ENCODE results near the gene FGF1. TPM values are rescaled to one million over a fixed set of nuclear protein-coding genes. Genes with fewer than 3 reads are reported as not detected.

The FGF1 gene
- not detected for total RNA-seq

- no peaks in the 10 kb centered on the region for H3K36me3 Mint-ChIP-seq (ENCODE audit: insufficient read depth)
Observed at GRCh38 chr5:142685418-142686209, at the start of gene FGF1. Gene FGF1, minus strand, starts transcription at chr5:142686090. Its CDS starts 71,963 bp downstream, at chr5:142614127.

GRCh38 chr5:142727735-142728047, 41.8 kb upstream of the FGF1 start:
- H3K9me3 Mint-ChIP-seq: no peaks in the 10 kb centered on the region
- H3K4me3 Mint-ChIP-seq: no peak overlapping the region
- ATAC-seq: no peak
- no peaks in the 10 kb centered on the region for H3K4me1 Mint-ChIP-seq (ENCODE audit: low read depth)
- no peaks in the 10 kb centered on the region for H3K36me3 Mint-ChIP-seq (ENCODE audit: insufficient read depth)
- DNase-seq: no peak
- no peaks in the 10 kb centered on the region for H3K27me3 Mint-ChIP-seq (ENCODE audit: low read depth)

More at GRCh38 chr5:142685418-142686209, at the start of gene FGF1:
- H3K27me3 Mint-ChIP-seq (ENCODE audit: low read depth): peaks cover 2% of the 10 kb centered on the region
- ATAC-seq: no peak
- no peaks in the 10 kb centered on the region for H3K9me3 Mint-ChIP-seq
- H3K4me3 Mint-ChIP-seq: no peak within 1 kb of the TSS
- no peaks in the 10 kb centered on the region for H3K4me1 Mint-ChIP-seq (ENCODE audit: low read depth)
- DNase-seq: no peak

GRCh38 chr5:142726188-142726731, 40.4 kb upstream of the FGF1 start:
- no peaks in the 10 kb centered on the region for H3K9me3 Mint-ChIP-seq
- DNase-seq: no peak
- ATAC-seq: no peak
- no peaks in the 10 kb centered on the region for H3K36me3 Mint-ChIP-seq (ENCODE audit: insufficient read depth)
- no peak overlapping the region for H3K4me3 Mint-ChIP-seq
- H3K27me3 Mint-ChIP-seq (ENCODE audit: low read depth): no peaks in the 10 kb centered on the region
- no peaks in the 10 kb centered on the region for H3K4me1 Mint-ChIP-seq (ENCODE audit: low read depth)

GRCh38 chr5:142725231-142726187, 39.6 kb upstream of the FGF1 start:
- H3K4me3 Mint-ChIP-seq: no peak overlapping the region

GRCh38 chr5:142724821-142725220, 38.9 kb upstream of the FGF1 start:
- ATAC-seq: no peak
- DNase-seq: no peak
- no peak overlapping the region for H3K4me3 Mint-ChIP-seq
- no peaks in the 10 kb centered on the region for H3K27me3 Mint-ChIP-seq (ENCODE audit: low read depth)
- no peaks in the 10 kb centered on the region for H3K9me3 Mint-ChIP-seq
- no peaks in the 10 kb centered on the region for H3K4me1 Mint-ChIP-seq (ENCODE audit: low read depth)
- no peaks in the 10 kb centered on the region for H3K36me3 Mint-ChIP-seq (ENCODE audit: insufficient read depth)

More at GRCh38 chr5:142725231-142726187, 39.6 kb upstream of the FGF1 start:
- H3K9me3 Mint-ChIP-seq: no peaks in the 10 kb centered on the region
- no peaks in the 10 kb centered on the region for H3K4me1 Mint-ChIP-seq (ENCODE audit: low read depth)
- no peaks in the 10 kb centered on the region for H3K27me3 Mint-ChIP-seq (ENCODE audit: low read depth)
- no peaks in the 10 kb centered on the region for H3K36me3 Mint-ChIP-seq (ENCODE audit: insufficient read depth)
- ATAC-seq (no peak), DNase-seq (no peak)

GRCh38 chr5:142722896-142723295, 37.0 kb upstream of the FGF1 start:
- Mint-ChIP-seq H3K4me3 (no peak overlapping the region), H3K9me3 (no peaks in the 10 kb centered on the region), H3K36me3 (ENCODE audit: insufficient read depth) (no peaks in the 10 kb centered on the region)

GRCh38 chr5:142722146-142722545, 36.3 kb upstream of the FGF1 start:
- ATAC-seq (no peak), DNase-seq (no peak)
- H3K9me3 Mint-ChIP-seq: no peaks in the 10 kb centered on the region
- peaks cover 13% of the 10 kb centered on the region for H3K27me3 Mint-ChIP-seq (ENCODE audit: low read depth)
- H3K4me1 Mint-ChIP-seq (ENCODE audit: low read depth): no peaks in the 10 kb centered on the region
- no peaks in the 10 kb centered on the region for H3K36me3 Mint-ChIP-seq (ENCODE audit: insufficient read depth)
- no peak overlapping the region for H3K4me3 Mint-ChIP-seq

More at GRCh38 chr5:142722896-142723295, 37.0 kb upstream of the FGF1 start:
- no peak for ATAC-seq
- DNase-seq: no peak
- Mint-ChIP-seq H3K27me3 (ENCODE audit: low read depth) (peaks cover 8% of the 10 kb centered on the region), H3K4me1 (ENCODE audit: low read depth) (no peaks in the 10 kb centered on the region)

GRCh38 chr5:142720641-142721271, 34.9 kb upstream of the FGF1 start:
- H3K27me3 Mint-ChIP-seq (ENCODE audit: low read depth): peaks cover 15% of the 10 kb centered on the region
- ATAC-seq (no peak), DNase-seq (no peak)
- H3K4me1 Mint-ChIP-seq (ENCODE audit: low read depth): no peaks in the 10 kb centered on the region
- no peaks in the 10 kb centered on the region for H3K9me3 Mint-ChIP-seq
- no peak overlapping the region for H3K4me3 Mint-ChIP-seq
- no peaks in the 10 kb centered on the region for H3K36me3 Mint-ChIP-seq (ENCODE audit: insufficient read depth)

- H3K27me3 Mint-ChIP-seq (ENCODE audit: low read depth): peaks cover 19% of the 10 kb centered on the region
- no peaks in the 10 kb centered on the region for H3K36me3 Mint-ChIP-seq (ENCODE audit: insufficient read depth)
- H3K4me1 Mint-ChIP-seq (ENCODE audit: low read depth): no peaks in the 10 kb centered on the region
- no peak for DNase-seq
- no peaks in the 10 kb centered on the region for H3K9me3 Mint-ChIP-seq
- ATAC-seq: no peak
- no peak overlapping the region for H3K4me3 Mint-ChIP-seq
Observed at GRCh38 chr5:142719836-142720370, 34.0 kb upstream of the FGF1 start.

- no peak for ATAC-seq
- H3K4me1 Mint-ChIP-seq (ENCODE audit: low read depth): peaks cover 9% of the 10 kb centered on the region
- H3K4me3 Mint-ChIP-seq: no peak overlapping the region
- no peaks in the 10 kb centered on the region for H3K9me3 Mint-ChIP-seq
- H3K36me3 Mint-ChIP-seq (ENCODE audit: insufficient read depth): no peaks in the 10 kb centered on the region
- DNase-seq: no peak
- peaks cover 20% of the 10 kb centered on the region for H3K27me3 Mint-ChIP-seq (ENCODE audit: low read depth)
Observed at GRCh38 chr5:142717582-142718215, 31.8 kb upstream of the FGF1 start.

- Mint-ChIP-seq H3K4me1 (ENCODE audit: low read depth) (peaks cover 9% of the 10 kb centered on the region), H3K9me3 (no peaks in the 10 kb centered on the region), H3K36me3 (ENCODE audit: insufficient read depth) (no peaks in the 10 kb centered on the region), H3K4me3 (no peak overlapping the region), H3K27me3 (ENCODE audit: low read depth) (peaks cover 20% of the 10 kb centered on the region)
- peak; percentile 26 for DNase-seq
- ATAC-seq: peak; percentile 23 to 36
Observed at GRCh38 chr5:142716963-142717362, 31.1 kb upstream of the FGF1 start.

- Mint-ChIP-seq H3K9me3 (no peaks in the 10 kb centered on the region), H3K4me1 (ENCODE audit: low read depth) (peaks cover 9% of the 10 kb centered on the region), H3K27me3 (ENCODE audit: low read depth) (peaks cover 20% of the 10 kb centered on the region), H3K36me3 (ENCODE audit: insufficient read depth) (no peaks in the 10 kb centered on the region), H3K4me3 (no peak overlapping the region)
- ATAC-seq (no peak), DNase-seq (no peak)
Observed at GRCh38 chr5:142715291-142715690, 29.4 kb upstream of the FGF1 start.

- H3K9me3 Mint-ChIP-seq: no peaks in the 10 kb centered on the region
- peak; percentile 85 for DNase-seq
- peak; percentile 99 for ATAC-seq
- no peaks in the 10 kb centered on the region for H3K36me3 Mint-ChIP-seq (ENCODE audit: insufficient read depth)
- peaks cover 9% of the 10 kb centered on the region for H3K4me1 Mint-ChIP-seq (ENCODE audit: low read depth)
- H3K4me3 Mint-ChIP-seq: peak overlapping the region; percentile 72
- H3K27me3 Mint-ChIP-seq (ENCODE audit: low read depth): peaks cover 14% of the 10 kb centered on the region
Observed at GRCh38 chr5:142713121-142713706, 27.3 kb upstream of the FGF1 start.

Data from activated T-cell treated with anti-CD3 and anti-CD28 coated beads, Interleukin-2, amount 50 U/mL, for 4 hours (primary cell).